Activated CD4-positive, alpha-beta T cell treated with anti-CD3 and anti-CD28 coated beads, Interleukin-2, amount 10 ng/mL, durations not matched to agents 7 days and 5 days (primary cell): ENCODE data around the gene GDAP1L1. TPM values are rescaled to one million over a fixed set of nuclear protein-coding genes. Genes with fewer than 3 reads are reported as not detected.
"Not testable (repeated sequence)": the region's sequence is repeated elsewhere in the genome, so short reads cannot be mapped to it uniquely, and the experiment has no call there.

Experiments
- CTCF ChIA-PET: fragments of 350-600 bp; sonication (Branson Sonifier 250); formaldehyde crosslinking; loops from one replicate; lab custom pipeline; 2021; ENCODE audit warnings: antibody characterized with exemption; lab: Charles Lee
- POLR2A ChIA-PET: fragments of 350-600 bp; sonication (Branson Sonifier 250); formaldehyde crosslinking; loops from one replicate; lab custom pipeline; 2021; ENCODE audit warnings: antibody characterized with exemption; lab: Charles Lee
- DNase-seq: peaks from one replicate; pipeline ENCODE4 v3.0.0-alpha.2; 2020
- H3K27ac Mint-ChIP-seq: one replicate; pipeline ENCODE4 v1.8.0; 2021; ENCODE audit warnings: mild to moderate bottlenecking, moderate library complexity, mixed read lengths
- H3K27me3 Mint-ChIP-seq: one replicate; pipeline ENCODE4 v1.8.0; 2021; ENCODE audit warnings: mixed read lengths
- H3K36me3 Mint-ChIP-seq: one replicate; pipeline ENCODE4 v1.8.0; 2021; ENCODE audit warnings: low read depth, mixed read lengths
- H3K4me1 Mint-ChIP-seq: one replicate; pipeline ENCODE4 v1.8.0; 2021; ENCODE audit warnings: mixed read lengths
- H3K4me3 Mint-ChIP-seq: one replicate; pipeline ENCODE4 v1.8.0; 2021; ENCODE audit warnings: mild to moderate bottlenecking, moderate library complexity, mixed read lengths
- H3K9me3 Mint-ChIP-seq: one replicate; pipeline ENCODE4 v1.8.0; 2021; ENCODE audit warnings: mixed read lengths
- total RNA-seq, 2 experiments: library from RNA; stranded (reverse); gene quantifications; one replicate each; pipeline ENCODE4 v1.2.3, GENCODE V29; 2021

The GDAP1L1 gene
- total RNA-seq, 2 experiments from 2014 or later: not detected

- not testable (repeated sequence) for H3K4me3 Mint-ChIP-seq, H3K27me3 Mint-ChIP-seq, H3K9me3 Mint-ChIP-seq, H3K4me1 Mint-ChIP-seq, H3K36me3 Mint-ChIP-seq, H3K27ac Mint-ChIP-seq, DNase-seq
- ChIA-PET POLR2A (interaction anchor here (0.7 kb wide), 1 partner anchor 115 kb away, joined by 3 read pairs; no protein-coding TSS in a partner anchor), CTCF (interaction anchor here (0.6 kb wide), 1 partner anchor 44 kb away, joined by 3 read pairs; no protein-coding TSS in a partner anchor)
Observed at GRCh38 chr20:44236840-44237239, 10.3 kb upstream of the GDAP1L1 start.

DNA sequence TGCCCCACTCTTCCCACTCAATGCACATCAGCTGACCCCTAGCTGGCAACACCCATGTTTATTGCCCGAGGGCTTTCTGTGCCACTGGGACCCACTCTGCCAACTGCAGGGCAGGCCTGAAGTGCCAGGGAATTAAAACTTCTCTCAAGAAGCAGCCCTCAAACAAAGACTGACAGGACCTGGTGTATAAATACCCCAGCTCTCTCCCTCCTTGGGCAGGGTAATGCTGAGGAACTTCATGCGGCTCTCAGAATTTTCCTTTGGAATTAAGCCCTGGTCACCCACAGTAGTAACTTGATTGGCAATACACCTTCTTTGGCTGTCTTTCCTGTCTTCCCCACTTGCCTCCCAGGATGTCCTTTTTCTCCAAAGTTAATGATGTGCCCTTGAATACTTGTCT is 5.3 kb upstream of the GDAP1L1 start:
- Mint-ChIP-seq H3K36me3 (no peaks in the 10 kb centered on the region), H3K27ac (no peak overlapping the region), H3K27me3 (peaks cover 15% of the 10 kb centered on the region), H3K9me3 (peaks cover 2% of the 10 kb centered on the region), H3K4me1 (no peaks in the 10 kb centered on the region), H3K4me3 (no peak overlapping the region)
- ChIA-PET POLR2A (no interaction called here), CTCF (no interaction called here)
- no peak for DNase-seq

DNA sequence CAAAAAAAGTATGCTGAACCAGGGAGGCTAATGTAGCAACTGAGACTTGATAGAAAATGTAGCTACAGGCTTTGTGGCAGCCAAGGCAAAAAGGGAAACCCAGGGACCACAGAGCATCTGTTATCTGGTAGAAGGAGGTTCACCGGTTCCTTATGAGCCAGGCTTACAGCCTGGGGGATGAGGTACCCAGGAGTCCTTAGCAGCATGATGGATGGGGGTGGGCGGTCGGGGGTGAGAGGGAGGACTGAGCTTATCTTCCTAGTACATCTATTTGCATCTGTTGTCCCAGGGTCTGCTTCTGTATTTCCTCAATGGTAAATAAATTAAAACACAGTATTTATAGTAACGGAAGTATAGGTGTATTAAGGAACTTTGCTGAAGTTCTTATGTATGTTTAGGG is 1.1 kb upstream of the GDAP1L1 start:
- POLR2A ChIA-PET: no interaction called here
- H3K27me3 Mint-ChIP-seq: peaks cover 26% of the 10 kb centered on the region
- peaks cover 2% of the 10 kb centered on the region for H3K9me3 Mint-ChIP-seq
- CTCF ChIA-PET: interaction anchor here (0.5 to 1.4 kb wide), 2 partner anchors 14 to 16 kb away, joined by 3 to 4 read pairs; no protein-coding TSS in a partner anchor
- no peaks in the 10 kb centered on the region for H3K36me3 Mint-ChIP-seq
- no peak for DNase-seq
- H3K27ac Mint-ChIP-seq: no peak overlapping the region
- no peaks in the 10 kb centered on the region for H3K4me1 Mint-ChIP-seq
- no peak overlapping the region for H3K4me3 Mint-ChIP-seq

GRCh38 chr20:44247586-44248409 is 690 bp downstream of the GDAP1L1 start:
- peak; percentile 12 for DNase-seq
- Mint-ChIP-seq H3K27me3 (peaks cover 26% of the 10 kb centered on the region), H3K4me1 (no peaks in the 10 kb centered on the region), H3K4me3 (no peak overlapping the region), H3K36me3 (no peaks in the 10 kb centered on the region), H3K27ac (no peak overlapping the region), H3K9me3 (no peaks in the 10 kb centered on the region)
- ChIA-PET POLR2A (no interaction called here), CTCF (no interaction called here)

GRCh38 chr20:44248410-44248759 is 1.3 kb downstream of the GDAP1L1 start:
- no peak overlapping the region for H3K4me3 Mint-ChIP-seq
- no peak overlapping the region for H3K27ac Mint-ChIP-seq
- no peaks in the 10 kb centered on the region for H3K4me1 Mint-ChIP-seq
- no peaks in the 10 kb centered on the region for H3K9me3 Mint-ChIP-seq
- H3K27me3 Mint-ChIP-seq: peaks cover 26% of the 10 kb centered on the region
- H3K36me3 Mint-ChIP-seq: no peaks in the 10 kb centered on the region
- DNase-seq: no peak
- ChIA-PET POLR2A (no interaction called here), CTCF (no interaction called here)

- POLR2A ChIA-PET: no interaction called here
- peaks cover 16% of the 10 kb centered on the region for H3K27me3 Mint-ChIP-seq
Observed at GRCh38 chr20:44251284-44251683, 4.2 kb downstream of the GDAP1L1 start.

GRCh38 chr20:44253528-44253927 is 6.4 kb downstream of the GDAP1L1 start:
- Mint-ChIP-seq H3K9me3 (no peaks in the 10 kb centered on the region), H3K36me3 (no peaks in the 10 kb centered on the region), H3K27me3 (peaks cover 2% of the 10 kb centered on the region), H3K27ac (no peak overlapping the region), H3K4me1 (no peaks in the 10 kb centered on the region), H3K4me3 (no peak overlapping the region)
- DNase-seq: no peak
- ChIA-PET CTCF (interaction anchor here (1.4 kb wide), 1 partner anchor 37 kb away, joined by 3 read pairs; no protein-coding TSS in a partner anchor), POLR2A (no interaction called here)

More at GRCh38 chr20:44251284-44251683, 4.2 kb downstream of the GDAP1L1 start:
- no peaks in the 10 kb centered on the region for H3K4me1 Mint-ChIP-seq
- CTCF ChIA-PET: no interaction called here
- H3K36me3 Mint-ChIP-seq: no peaks in the 10 kb centered on the region
- no peaks in the 10 kb centered on the region for H3K9me3 Mint-ChIP-seq
- no peak overlapping the region for H3K4me3 Mint-ChIP-seq
- no peak overlapping the region for H3K27ac Mint-ChIP-seq
- no peak for DNase-seq

GRCh38 chr20:44254073-44254472 is 7.0 kb downstream of the GDAP1L1 start:
- no peaks in the 10 kb centered on the region for H3K9me3 Mint-ChIP-seq

GRCh38 chr20:44255942-44256341 is 8.8 kb downstream of the GDAP1L1 start:
- Mint-ChIP-seq H3K4me1 (no peaks in the 10 kb centered on the region), H3K27me3 (no peaks in the 10 kb centered on the region), H3K27ac (no peak overlapping the region), H3K4me3 (no peak overlapping the region), H3K9me3 (no peaks in the 10 kb centered on the region), H3K36me3 (no peaks in the 10 kb centered on the region)
- DNase-seq: no peak
- POLR2A ChIA-PET: no interaction called here
- CTCF ChIA-PET: no interaction called here

More at GRCh38 chr20:44254073-44254472, 7.0 kb downstream of the GDAP1L1 start:
- Mint-ChIP-seq H3K27ac (no peak overlapping the region), H3K4me1 (no peaks in the 10 kb centered on the region), H3K4me3 (no peak overlapping the region), H3K27me3 (no peaks in the 10 kb centered on the region), H3K36me3 (no peaks in the 10 kb centered on the region)
- DNase-seq: no peak
- CTCF ChIA-PET: interaction anchor here (1.4 kb wide), 1 partner anchor 37 kb away, joined by 3 read pairs; no protein-coding TSS in a partner anchor
- POLR2A ChIA-PET: no interaction called here

DNA sequence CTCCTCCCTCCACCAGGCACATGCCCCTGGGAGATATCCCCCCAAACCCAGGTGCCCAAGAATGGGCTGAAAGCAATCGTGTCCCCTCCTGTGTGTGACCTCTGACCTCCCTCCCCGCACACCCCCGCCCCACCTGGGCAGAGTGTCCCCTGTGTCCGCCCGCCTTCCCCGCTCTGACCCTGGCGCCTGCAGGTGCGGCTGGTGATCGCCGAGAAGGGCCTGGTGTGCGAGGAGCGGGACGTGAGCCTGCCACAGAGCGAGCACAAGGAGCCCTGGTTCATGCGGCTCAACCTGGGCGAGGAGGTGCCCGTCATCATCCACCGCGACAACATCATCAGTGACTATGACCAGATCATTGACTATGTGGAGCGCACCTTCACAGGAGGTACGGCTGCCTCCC is 9.9 kb downstream of the GDAP1L1 start:
- Mint-ChIP-seq H3K4me1 (no peaks in the 10 kb centered on the region), H3K27me3 (no peaks in the 10 kb centered on the region), H3K36me3 (no peaks in the 10 kb centered on the region), H3K27ac (no peak overlapping the region), H3K4me3 (no peak overlapping the region), H3K9me3 (no peaks in the 10 kb centered on the region)
- POLR2A ChIA-PET: no interaction called here
- DNase-seq: no peak
- CTCF ChIA-PET: no interaction called here

GRCh38 chr20:44258226-44258890 is 11.2 kb downstream of the GDAP1L1 start:
- ChIA-PET CTCF (no interaction called here), POLR2A (no interaction called here)
- Mint-ChIP-seq H3K27me3 (no peaks in the 10 kb centered on the region), H3K4me3 (no peak overlapping the region), H3K36me3 (no peaks in the 10 kb centered on the region), H3K4me1 (no peaks in the 10 kb centered on the region), H3K27ac (no peak overlapping the region), H3K9me3 (no peaks in the 10 kb centered on the region)
- DNase-seq: no peak

DNA sequence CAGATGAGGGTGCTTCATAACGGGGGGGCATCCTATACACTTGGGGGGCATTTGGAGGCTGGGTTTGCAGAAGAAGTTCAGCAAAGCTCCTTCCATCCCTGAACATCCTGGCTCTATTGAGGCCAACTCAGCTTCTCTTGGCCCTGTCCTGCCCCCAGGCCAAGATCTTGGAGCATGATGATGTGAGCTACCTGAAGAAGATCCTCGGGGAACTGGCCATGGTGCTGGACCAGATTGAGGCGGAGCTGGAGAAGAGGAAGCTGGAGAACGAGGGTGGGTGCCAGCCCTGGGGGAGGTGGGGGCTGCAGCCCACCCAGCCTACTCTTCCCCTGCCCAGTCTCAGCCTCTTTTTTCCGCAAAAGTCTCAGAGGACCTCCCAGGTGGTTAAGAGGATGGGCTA is 17.2 kb downstream of the GDAP1L1 start:
- H3K9me3 Mint-ChIP-seq: no peaks in the 10 kb centered on the region
- ChIA-PET POLR2A (no interaction called here), CTCF (interaction anchor here (0.6 to 1.1 kb wide), 5 partner anchors 15 to 76 kb away, joined by 3 to 4 read pairs (median 4); no protein-coding TSS in a partner anchor)
- H3K36me3 Mint-ChIP-seq: no peaks in the 10 kb centered on the region
- no peaks in the 10 kb centered on the region for H3K27me3 Mint-ChIP-seq
- DNase-seq: no peak
- H3K27ac Mint-ChIP-seq: no peak overlapping the region
- H3K4me3 Mint-ChIP-seq: no peak overlapping the region
- no peaks in the 10 kb centered on the region for H3K4me1 Mint-ChIP-seq

DNA sequence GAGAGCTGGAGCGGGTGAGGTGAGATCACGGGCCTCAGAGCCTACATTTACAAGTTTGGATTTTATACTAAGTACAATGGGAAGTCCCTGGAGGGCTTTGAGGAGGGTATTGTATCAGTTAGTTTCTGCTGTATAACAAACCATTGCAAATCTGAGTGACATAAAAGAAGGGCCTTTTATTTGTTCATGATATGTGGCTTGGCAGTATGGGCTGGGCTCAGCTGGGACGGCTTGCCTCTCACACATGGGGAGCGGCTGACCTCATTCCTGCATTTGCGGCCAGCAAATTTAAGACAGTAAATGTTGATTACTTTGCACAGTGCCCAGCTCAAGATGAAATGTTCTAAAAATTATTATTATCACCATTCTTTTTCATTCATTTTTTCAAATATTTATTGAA is 21.7 kb downstream of the GDAP1L1 start:
- no peak for DNase-seq
- no peak overlapping the region for H3K27ac Mint-ChIP-seq
- no peaks in the 10 kb centered on the region for H3K27me3 Mint-ChIP-seq
- POLR2A ChIA-PET: no interaction called here
- no peak overlapping the region for H3K4me3 Mint-ChIP-seq
- no peaks in the 10 kb centered on the region for H3K9me3 Mint-ChIP-seq
- no peaks in the 10 kb centered on the region for H3K36me3 Mint-ChIP-seq
- no peaks in the 10 kb centered on the region for H3K4me1 Mint-ChIP-seq
- CTCF ChIA-PET: no interaction called here
